NOMO-1 treated with dmso at 0.1 percent for 144 hours (cell line): ENCODE results near the gene AQP1.

Experiments used
- DNase-seq: peaks from one replicate; lab custom pipeline; 2025; ENCODE audit not compliant: unreplicated experiment; lab: John Stamatoyannopoulos, UW

Gene AQP1

DNA sequence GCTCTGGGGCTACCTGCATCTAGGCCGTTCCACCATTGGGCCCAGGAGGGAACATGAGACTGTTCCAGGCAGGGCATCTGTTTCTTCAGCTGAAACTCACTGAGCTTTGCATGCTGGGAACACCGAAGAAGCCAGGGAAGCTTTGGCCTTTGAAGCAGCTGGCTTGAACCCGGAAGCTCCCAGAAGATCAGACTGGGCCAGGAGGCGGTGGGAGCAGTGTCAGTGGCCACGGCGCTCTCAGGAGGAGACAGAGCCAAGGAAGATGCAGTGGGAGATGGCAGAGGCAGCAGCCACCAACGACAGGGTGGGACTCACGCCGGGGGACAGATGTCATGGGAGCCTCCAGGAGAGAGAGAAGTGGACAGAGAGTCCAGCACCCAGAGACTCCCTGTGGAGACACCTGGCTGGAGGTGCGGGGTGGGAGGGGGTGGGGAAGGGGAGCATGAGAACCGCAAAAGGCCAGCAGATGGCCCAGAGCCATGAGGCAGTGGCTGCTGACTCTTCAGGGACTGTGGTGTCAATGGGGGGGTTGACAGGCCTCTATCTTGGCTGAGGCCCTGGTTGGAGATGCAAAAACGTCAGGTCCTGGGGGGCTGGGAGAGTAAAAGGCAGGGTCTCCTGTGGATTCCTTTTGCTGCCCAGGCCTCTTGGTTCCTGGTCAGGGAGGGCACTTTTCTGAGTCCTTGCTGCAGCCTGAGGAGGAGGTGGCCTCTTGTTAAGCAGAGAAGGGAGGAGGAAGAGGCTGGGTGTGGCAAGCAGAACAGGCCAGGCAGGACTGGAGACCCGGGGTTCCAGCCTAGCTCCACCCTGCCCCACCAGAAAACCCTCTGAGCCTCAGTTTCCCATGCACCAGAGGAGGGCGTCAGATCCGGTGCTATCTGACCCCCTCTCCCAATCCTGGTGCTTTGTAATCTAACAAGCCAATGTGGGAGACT is 6.3 kb upstream of the AQP1 start:
- DNase-seq: no peak

DNA sequence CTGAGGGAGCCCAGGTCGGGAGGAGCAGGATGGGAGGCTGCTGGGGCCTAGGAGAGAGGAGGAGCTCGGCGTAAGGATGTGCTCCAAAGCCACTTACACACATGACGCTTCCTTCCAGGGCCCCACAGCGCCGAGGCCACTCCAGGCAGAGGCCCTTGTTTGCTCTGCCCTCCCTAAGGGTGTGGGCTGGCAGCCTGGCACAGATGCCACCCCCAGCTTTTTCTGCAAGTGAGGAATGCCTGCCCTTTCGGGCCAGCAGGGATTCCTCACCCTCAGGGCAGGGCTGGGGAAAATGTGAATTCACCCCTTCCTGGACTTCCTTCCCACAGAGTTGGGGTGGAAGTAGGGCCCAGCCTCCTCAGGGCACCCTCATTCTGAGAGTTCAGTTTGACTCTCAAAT is 5.6 kb upstream of the AQP1 start:
- no peak for DNase-seq

DNA sequence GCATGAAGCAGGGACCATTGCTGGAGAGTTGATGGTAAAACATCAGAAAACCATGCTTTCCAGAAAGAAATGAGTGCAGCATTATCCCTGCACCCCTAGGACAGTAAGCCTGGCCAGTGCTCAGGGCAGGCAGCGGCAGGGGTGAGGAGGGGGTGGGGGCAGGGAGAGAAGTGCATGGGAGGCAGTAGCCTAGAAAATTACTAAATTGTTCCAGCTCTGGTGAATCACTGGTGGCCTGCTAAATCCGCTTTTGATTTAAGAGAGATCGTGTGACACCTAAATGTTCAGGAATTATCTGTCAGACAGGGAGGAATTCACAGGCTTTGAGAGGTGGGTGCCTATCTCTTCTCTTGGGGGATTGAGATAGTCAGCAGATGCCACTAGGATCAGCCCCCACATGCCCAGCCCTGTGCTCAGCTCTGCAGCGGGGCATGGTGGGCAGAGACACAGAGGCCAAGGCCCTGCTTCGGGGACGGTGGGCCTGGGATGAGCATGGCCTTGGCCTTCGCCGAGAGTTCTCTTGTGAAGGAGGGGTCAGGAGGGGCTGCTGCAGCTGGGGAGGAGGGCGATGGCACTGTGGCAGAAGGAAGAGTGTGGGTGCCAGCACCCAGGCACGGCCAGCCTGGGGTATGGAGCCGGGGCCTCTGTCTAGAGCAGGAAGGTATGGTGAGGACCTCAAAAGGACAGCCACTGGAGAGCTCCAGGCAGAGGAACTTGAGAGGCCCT is 5.0 kb upstream of the AQP1 start:
- DNase-seq: no peak

DNA sequence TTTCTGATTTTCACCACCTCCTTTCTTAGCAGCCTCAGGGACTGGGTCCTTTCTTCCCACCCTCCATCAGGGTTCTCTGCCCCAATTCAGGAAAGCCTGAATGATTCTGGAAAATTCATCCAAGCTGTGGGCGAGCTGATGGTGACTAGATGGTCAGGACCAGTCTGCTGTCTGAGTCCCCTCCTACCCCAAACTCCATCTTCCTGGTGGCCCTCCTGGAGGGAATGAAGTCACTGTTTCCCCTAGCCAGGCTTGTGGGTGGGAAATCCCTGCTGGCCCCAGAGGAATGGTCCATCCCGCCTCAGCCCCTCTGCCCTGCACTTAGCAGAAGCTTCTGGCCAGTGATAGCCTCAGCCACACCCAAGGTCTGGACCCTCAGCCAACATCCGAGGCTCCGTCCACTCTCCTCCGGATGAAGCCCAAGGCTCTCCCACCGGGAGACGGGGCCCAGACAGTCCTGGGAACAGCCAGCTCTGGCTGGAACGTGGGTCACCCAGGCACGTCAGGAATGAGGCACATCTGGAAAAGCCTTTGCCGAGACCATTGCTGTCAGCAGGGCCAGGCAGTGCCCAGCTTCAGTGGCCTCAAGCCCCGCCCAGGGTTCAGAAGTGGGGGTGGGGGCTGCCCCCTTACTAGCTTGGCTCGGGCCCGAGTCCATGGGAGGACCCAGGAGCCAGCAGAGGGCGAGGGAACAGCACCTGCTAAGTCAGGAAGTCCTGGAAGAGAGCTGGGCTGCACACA is 4.0 kb upstream of the AQP1 start:
- DNase-seq: no peak

DNA sequence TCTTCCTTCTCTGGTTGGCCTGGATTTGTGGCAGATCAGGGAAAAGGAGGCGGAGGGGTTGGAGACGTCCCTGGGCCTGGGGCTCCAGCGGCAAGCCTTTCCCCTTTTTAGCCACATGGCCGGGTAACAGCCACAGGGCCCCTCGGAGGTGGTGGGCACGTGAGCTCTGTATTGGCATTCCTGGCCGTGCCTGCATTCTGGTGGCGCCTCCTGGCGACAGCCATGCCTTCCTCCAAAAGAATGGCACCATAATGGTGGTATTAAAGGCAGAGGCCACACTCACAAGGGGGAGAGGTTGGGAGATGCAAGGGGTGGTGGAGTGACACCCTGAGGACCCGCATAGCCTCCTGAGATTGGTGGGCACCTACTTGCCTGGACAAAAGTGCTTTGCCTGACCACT is 3.0 kb upstream of the AQP1 start:
- no peak for DNase-seq

DNA sequence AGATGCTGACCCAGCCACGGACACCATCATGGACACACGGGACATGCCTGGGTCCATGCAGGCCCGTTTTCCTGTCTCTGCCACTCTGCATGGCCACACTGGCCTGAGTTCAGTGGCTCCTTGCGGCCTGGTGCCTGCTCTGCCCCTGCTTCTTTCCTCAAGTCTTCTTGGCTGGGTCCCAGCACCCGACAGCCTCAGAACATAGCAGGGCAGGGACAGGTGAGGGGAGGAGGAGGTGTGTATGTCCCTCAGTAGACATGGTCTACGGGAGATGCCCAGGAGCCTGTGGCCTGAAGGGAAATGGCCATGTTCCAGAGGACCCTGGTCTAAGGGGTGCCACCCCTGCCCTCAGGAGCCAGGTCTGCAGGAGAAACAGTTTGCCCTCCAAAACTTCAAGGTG is 2.2 kb upstream of the AQP1 start:
- no peak for DNase-seq

DNA sequence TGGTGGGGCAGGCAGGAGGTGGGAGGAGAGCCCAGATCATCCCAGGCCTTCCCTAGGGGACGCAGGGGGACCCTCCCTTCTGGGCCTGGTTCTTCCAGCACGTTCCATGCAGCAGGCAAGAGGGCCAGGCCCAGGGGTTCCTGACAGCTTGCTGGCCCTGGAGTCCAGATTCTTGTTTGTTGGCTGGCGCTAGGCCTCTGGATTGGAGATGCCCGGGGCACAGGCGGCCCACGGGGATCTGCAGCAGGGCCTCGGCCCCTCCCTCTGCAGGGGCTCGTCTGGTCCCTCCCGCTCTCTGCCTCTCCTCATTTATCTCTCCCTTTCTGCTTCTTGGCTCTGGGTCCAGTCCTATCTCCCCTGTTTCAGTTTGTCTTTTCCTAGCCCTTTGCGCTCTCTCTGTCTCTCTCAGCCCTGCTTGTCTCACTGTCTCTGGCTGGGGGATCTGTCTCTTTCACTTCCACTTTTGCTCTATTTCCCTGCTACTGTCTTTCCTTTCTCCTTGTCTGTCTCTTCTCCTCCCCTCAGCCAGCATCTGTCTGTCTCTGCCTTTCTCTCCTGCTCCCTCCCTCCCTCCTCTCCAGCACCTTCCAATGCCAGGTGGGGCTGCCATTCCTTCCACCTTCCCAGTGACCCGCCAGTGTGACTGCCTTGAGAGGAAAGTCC is 1.1 kb upstream of the AQP1 start:
- DNase-seq: no peak

DNA sequence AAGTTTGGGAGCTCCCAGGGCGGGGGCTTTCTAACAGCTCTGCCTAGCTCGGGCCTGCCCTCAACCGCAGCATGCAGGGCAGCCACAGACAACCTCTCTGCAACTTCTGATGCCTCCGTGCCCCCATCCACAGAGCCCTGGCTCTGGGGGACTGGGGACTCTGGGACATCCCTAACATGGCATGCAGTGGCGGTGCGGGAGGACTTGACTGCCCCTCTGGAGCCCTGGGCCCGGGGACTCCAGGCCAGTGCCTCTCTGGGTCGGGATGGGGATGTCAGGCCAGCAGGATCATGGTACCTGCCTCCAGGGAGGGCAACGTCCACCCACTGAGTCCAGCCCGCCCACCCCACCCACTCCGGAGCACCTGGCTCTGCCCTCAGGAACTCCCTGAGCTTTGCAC is 520 bp upstream of the AQP1 start:
- DNase-seq: no peak

DNA sequence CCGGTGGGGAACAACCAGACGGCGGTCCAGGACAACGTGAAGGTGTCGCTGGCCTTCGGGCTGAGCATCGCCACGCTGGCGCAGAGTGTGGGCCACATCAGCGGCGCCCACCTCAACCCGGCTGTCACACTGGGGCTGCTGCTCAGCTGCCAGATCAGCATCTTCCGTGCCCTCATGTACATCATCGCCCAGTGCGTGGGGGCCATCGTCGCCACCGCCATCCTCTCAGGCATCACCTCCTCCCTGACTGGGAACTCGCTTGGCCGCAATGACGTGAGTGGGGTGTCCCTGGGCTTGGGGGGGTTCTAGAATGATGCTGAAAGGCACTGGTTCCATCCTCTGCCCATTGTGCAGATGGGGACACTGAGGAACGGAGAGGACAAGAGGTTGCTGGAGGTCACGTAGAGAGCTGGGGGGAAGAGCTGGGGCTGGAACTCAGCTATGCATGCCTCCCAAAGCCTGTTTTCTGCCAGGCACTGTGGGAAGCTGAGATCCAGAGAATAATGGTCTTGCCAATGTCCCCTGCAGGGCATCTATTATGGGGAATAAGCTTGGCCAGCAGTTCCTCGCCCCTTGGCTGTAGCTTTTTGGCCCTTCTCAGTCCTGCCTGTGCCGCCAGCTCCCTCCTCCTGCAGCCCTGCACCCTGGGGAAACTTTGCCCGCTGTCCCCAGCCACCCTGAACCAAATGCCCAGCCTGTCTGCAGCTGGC is 523 bp downstream of the AQP1 start:
- no peak for DNase-seq

DNA sequence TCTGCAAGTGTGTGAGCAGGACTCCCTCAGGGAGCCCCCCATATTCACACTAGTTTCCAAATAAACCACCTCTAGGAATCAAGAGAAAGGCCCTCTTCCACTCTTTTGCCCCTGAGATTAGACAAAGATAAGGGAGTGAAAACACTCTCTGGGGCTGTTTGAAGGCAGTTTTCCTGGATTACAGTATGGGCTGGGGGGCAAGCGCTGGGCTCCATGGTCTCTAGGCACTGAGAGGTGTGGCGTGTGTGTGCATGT is 1.0 kb downstream of the AQP1 start:
- DNase-seq: no peak

DNA sequence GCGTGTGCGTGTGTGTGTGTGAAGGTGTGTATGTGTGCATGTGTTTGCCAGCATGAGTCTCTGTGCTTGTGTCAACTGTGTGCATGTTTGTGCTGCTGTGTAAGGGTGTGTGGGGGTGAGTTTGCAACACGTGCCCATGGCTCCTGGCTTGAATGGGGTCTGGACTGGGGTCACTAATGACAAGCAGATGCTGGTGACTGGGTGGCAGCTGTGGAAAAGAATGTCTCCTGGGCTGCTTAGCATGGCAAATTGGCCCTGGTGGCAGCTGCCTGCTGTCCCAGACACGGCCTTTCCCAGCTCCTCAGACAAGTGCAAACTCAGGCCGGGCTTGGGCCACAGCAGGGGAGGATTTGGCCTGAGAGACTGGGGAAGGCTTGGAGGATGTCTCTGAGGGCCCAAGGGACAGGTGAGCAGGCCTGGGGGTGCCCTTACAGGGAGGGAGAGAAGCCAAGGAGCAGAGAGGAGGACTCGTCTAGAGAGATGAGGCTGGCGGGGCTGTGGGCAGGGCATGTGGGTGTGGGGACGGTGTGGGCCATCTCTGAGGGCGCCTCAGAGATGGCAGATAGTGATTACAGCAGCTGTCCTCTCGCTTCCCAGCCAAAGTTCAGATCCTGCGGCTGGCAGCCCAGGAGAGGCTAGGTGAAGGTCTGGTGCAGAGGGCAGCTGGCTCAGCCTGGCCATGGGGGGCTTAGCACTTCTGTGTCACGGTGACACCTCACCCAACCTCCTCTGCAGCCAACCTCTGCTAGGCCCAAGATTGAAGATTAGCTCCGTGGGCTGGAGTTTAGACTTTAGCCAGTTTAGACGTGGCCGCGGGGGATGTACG is 1.5 kb downstream of the AQP1 start:
- DNase-seq: no peak

DNA sequence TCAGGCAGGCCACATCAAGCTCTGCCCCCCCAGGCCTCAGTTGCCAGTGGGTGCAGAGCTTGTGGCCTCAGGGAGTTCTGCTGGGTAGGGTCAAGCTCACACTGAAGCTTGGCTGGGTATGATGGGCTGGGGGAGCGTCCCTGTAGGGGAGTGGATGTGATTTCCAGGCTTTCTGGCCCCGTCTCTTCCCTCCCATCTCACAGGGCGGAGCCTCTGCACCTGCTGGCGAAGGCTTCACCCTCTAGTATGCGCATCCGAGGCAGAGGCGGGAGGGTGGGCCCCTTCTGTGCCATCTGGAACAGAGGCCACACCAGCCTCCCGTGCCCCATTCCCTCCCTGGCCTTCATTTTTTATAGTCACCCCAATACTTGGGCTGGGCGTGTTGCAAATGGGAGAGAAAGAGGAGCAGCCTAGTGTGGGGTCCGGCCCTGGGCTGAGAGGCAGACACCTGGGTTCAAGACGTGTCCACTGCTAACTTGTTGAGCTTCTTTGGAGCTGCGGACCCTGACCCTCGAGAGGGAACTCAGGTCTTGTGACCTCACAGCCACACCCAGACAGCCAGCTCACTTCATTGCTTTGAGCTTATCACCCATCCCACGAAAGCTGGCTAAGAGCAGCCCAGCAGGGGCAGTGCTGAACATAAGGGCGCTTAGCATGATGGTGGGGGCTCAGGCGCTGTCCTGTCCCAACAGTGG is 2.3 kb downstream of the AQP1 start:
- DNase-seq: no peak

DNA sequence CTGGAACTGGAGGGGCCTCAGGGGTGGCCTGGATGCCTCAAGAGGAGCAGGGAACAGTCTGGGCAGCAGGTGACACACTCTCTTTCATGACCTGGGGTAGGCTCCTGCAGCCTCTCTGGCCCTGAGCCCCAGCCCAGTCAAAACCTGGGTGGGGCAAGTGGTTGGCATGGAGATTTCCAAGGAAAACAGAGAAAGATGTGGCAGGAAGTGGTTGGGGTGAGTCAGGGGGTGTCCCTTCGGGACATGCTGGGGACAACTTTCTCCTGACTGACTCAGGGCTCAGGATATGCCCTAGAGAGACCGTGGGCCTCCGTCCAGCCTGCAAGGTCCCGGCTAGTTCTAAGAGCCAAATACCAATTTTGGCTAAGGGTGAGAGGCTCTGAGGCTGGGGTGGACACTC is 2.9 kb downstream of the AQP1 start:
- no peak for DNase-seq

DNA sequence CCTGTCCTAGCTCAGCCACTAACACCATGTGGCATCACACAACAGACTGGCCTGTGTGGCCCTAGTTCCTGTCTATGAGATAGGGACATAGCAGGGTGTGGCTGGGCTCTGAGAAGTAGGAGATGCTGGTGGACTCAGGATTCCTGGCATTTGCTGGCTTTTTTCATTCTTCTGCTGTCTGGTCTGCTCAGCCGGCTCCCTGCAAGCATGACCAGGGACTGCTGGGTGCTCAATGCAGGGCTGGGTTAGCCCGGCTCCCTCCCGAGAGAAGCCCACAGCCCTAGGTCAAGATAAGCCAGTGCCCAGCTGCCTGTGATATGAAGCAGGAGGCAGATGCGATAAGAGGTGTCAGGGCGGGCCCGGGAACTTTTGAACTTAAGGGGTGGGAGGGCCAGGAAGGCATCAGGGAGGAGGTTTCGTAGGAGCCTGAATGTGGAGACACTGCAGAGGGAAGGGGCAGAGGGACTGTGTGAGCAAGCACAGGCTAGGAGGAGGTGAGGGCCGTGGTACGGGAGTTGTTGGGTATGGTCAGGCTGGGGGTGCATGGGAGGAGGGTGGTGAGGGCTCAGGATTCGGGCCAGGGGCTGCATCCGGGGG is 3.5 kb downstream of the AQP1 start:
- DNase-seq: no peak

DNA sequence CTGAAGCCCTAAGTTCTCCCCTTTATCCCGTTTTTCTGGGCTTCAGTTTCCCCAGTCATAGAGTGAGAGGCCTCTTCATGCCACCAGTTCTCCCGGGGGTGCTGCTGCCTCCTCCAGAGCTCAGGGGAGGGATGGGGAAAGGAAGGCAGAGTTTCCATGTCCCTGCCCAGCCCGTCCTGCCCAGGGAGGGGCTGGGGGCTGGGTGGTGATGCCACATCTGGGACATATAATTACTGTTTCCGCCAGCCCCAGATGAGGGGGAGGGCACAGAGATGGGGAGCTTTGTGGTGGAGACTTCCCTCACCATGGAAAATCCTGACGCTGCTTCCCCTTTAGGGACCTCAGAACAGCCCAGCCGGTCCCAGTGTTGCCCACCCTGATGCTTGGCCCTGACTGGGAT is 4.1 kb downstream of the AQP1 start:
- no peak for DNase-seq

DNA sequence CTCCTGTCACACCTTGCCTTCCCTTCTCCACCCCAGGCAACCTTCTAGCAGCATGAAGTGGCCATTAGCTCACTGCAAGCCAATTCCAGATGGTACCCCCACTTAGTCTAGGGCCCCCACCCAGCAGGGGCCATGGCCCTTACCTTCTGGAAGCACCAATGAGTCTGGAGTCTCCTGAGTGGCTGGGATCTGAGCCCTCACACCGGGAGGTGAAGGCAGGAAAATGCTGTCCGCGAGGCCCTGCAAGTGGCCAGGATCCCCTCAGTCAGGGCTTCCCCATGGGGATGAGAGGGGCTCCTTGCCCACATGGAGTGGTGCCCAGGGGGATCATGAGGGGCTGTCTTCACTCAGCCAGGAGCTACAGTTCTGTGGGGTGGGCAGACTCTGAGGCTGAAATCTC is 4.6 kb downstream of the AQP1 start:
- DNase-seq: no peak

DNA sequence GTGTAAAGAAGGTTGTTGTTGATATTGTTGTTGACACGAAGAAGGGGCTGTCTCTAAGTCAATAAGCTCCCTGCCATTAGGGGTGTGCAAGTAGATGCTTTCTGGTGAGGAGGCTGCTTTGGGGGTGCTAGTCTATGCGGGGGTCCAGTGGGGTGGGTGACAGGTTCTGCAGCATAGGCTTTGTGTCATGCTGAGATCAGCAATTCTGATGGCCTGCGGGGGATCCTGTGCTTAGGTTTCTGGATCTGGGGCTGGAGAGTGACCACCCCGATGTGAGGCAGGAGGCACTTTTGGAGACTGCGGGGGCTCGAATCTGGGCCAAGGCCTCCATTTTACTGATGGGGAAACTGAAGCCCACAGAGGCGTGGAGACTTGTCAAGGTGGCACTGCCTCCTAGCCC is 5.1 kb downstream of the AQP1 start:
- no peak for DNase-seq

DNA sequence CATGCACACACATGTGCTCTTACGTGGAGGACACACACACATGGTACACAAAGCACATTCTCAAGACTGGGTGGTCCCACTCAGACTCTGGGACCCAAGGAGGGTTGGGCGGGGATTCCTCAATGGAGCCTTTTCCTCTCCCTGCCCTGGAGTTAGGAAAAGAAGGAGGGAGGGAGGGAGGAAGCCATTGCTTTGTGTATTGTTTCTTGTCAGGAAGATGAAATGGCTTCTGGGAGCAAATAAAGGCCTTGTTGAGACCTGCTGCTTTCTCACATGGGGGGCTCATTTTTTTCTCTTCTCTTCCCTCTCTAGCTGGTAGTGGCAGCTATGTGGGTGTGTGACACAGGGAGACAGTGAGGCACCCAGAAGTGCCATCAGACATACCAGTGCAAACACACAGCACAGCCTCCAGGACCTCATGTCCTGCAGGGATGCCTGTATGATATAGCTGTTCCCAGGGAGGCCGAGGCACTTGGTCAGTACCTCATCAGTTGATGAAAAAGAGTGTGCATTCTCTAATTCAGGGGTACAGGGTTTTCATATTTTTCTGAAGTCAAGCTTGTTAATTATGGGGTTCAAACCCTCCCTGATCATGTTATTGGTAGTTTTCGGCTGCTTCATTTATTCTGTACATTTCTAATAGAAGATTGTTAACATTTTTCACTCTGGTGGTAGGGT is 5.7 kb downstream of the AQP1 start:
- no peak for DNase-seq

DNA sequence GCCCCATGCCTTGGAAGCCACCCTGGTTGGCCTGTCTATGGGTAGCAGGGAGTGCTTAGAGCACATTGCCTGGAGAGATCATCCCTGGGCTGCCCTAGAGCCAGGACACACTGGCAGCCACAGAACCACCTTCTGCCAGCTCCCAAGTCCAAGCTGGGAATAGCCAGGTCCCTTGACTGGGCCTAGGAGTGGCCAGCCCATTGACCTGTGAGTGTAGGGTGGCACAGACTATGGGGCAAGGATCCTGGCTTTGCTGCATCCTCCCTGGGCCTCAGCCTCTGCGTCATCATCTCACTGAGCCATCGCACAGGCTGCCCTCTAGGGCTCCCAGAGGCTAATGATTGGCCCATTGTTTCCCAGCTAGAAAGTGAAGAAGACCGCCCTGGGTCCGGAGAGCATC is 7.0 kb downstream of the AQP1 start:
- DNase-seq: no peak
